H1 (cell line): ENCODE measurements around the gene PLB1. TPM values are rescaled to one million over a fixed set of nuclear protein-coding genes. Genes with fewer than 3 reads are reported as not detected.

Experiments
- CTCF ChIA-PET: fragments of 300-600 bp; sonication (Branson Sonifier 250); formaldehyde crosslinking; loops from one replicate; lab custom pipeline; 2021; ENCODE audit not compliant: partially characterized antibody; lab: Charles Lee
- POLR2A ChIA-PET: fragments of 300-600 bp; sonication (Branson Sonifier 250); formaldehyde crosslinking; loops from one replicate; lab custom pipeline; 2021; ENCODE audit warnings: inconsistent platforms; ENCODE audit not compliant: partially characterized antibody; lab: Charles Lee
- DNase-seq, 2 experiments: peaks; one replicate each; pipeline versions ENCODE4 v3.0.0 to v3.0.0-alpha.2; 2010 to 2022; ENCODE audit warnings: low spot score in 2 of 2, low read depth in 1 of 2, mixed read lengths in 1 of 2
- FAIRE-seq: peaks from 2 replicates; lab custom pipeline; 2011; peaks lifted over from hg19 to GRCh38; lab: Jason Lieb, UNC
- H2AFZ ChIP-seq: 2 replicates; pipeline ENCODE4 v1.8.1; 2012; ENCODE audit warnings: low read length, inconsistent platforms
- H2AK5ac ChIP-seq: 2 replicates; pipeline ENCODE4 v1.6.1; 2013; ENCODE audit warnings: low read depth, low read length
- H2BK120ac ChIP-seq: replicated peaks from 2 replicates; pipeline ENCODE3; 2013; ENCODE audit warnings: low read depth, low read length, inconsistent platforms
- H2BK12ac ChIP-seq: 2 replicates; pipeline ENCODE4 v1.6.1; 2013; ENCODE audit warnings: low read depth, low read length
- H2BK15ac ChIP-seq: 2 replicates; pipeline ENCODE4 v1.6.1; 2013; ENCODE audit warnings: low read length
- H2BK20ac ChIP-seq: 2 replicates; pipeline ENCODE4 v1.6.1; 2013; ENCODE audit warnings: low read length
- H2BK5ac ChIP-seq: 2 replicates; pipeline ENCODE4 v1.6.1; 2013; ENCODE audit warnings: low read depth, low read length
- H3K14ac ChIP-seq: 2 replicates; pipeline ENCODE4 v1.6.1; 2013; ENCODE audit warnings: inconsistent platforms; ENCODE audit not compliant: insufficient read length
- H3K18ac ChIP-seq: 2 replicates; pipeline ENCODE4 v1.6.1; 2013; ENCODE audit warnings: low read length; ENCODE audit errors: extremely low read depth
- H3K23ac ChIP-seq: 2 replicates; pipeline ENCODE4 v1.6.1; 2013; ENCODE audit warnings: inconsistent platforms; ENCODE audit not compliant: insufficient read length
- H3K23me2 ChIP-seq: 2 replicates; pipeline ENCODE4 v1.6.1; 2013; ENCODE audit warnings: low read depth, low read length
- H3K27ac ChIP-seq: 2 replicates; pipeline ENCODE4 v1.6.1; 2011; ENCODE audit warnings: low read depth, low read length, inconsistent platforms
- H3K27me3 ChIP-seq, 4 experiments: replicated peaks in 1 of 4; 1 replicate in 1 of 4; 2 replicates in 3 of 4; pipeline versions ENCODE4 v1.6.1 to v1.8.1; 2011 to 2013; ENCODE audit warnings: low read length in 3 of 4, mild to moderate bottlenecking in 3 of 4, inconsistent platforms in 2 of 4, mixed read lengths in 2 of 4, moderate library complexity in 1 of 4; ENCODE audit not compliant: control insufficient read depth in 3 of 4, insufficient read depth in 3 of 4; ENCODE audit errors: extremely low read depth in 1 of 4
- H3K36me3 ChIP-seq, 4 experiments: 2 replicates each; pipeline versions ENCODE4 v1.6.1 to v1.8.1; 2011 to 2013; ENCODE audit warnings: mild to moderate bottlenecking in 4 of 4, low read length in 3 of 4, moderate library complexity in 2 of 4, control low read depth in 1 of 4, inconsistent platforms in 1 of 4; ENCODE audit not compliant: insufficient read depth in 4 of 4, control insufficient read depth in 2 of 4
- H3K4ac ChIP-seq: replicated peaks from 2 replicates; pipeline ENCODE3; 2013; ENCODE audit warnings: low read length, low read depth, mixed read lengths, inconsistent platforms; ENCODE audit not compliant: insufficient read length
- H3K4me1 ChIP-seq, 4 experiments: replicated peaks in 1 of 4; 1 replicate in 1 of 4; 2 replicates in 3 of 4; pipeline versions ENCODE4 v1.6.1 to v1.8.1; 2011 to 2013; ENCODE audit warnings: low read length in 3 of 4, inconsistent platforms in 2 of 4, mixed read lengths in 1 of 4; ENCODE audit not compliant: insufficient read depth in 4 of 4, control insufficient read depth in 3 of 4
- H3K4me2 ChIP-seq, 2 experiments: 2 replicates each; pipeline versions ENCODE4 v1.6.1 to v1.8.1; 2011 to 2013; ENCODE audit warnings: low read depth in 2 of 2, low read length in 2 of 2, control low read depth in 1 of 2, inconsistent platforms in 1 of 2, mild to moderate bottlenecking in 1 of 2; ENCODE audit not compliant: insufficient read depth in 1 of 2
- H3K4me3 ChIP-seq, 4 experiments: fragments of 200-600, 300-600 bp in 1 of 4; sonication (generic), shearing (Covaris generic), sonication (Bioruptor Twin) in 1 of 4; 2 replicates each; pipeline versions ENCODE4 v1.5.1 to v1.8.1; 2011 to 2016; ENCODE audit warnings: low read length in 4 of 4, low read depth in 3 of 4, control low read depth in 2 of 4, inconsistent platforms in 2 of 4, mild to moderate bottlenecking in 2 of 4, mixed read lengths in 1 of 4, moderate library complexity in 1 of 4; ENCODE audit not compliant: insufficient read depth in 2 of 4; ENCODE audit errors: extremely low read depth in 1 of 4
- H3K56ac ChIP-seq: replicated peaks from 2 replicates; pipeline ENCODE3; 2013; ENCODE audit warnings: low read depth, mild to moderate bottlenecking, mixed read lengths, low read length, inconsistent platforms; ENCODE audit not compliant: insufficient read length
- H3K79me1 ChIP-seq: 2 replicates; pipeline ENCODE4 v1.6.1; 2013; ENCODE audit warnings: low read depth, low read length, control low read depth
- H3K79me2 ChIP-seq, 2 experiments: 2 replicates each; pipeline versions ENCODE4 v1.6.1 to v1.8.1; 2012 to 2013; ENCODE audit warnings: low read length in 2 of 2, mild to moderate bottlenecking in 2 of 2, inconsistent platforms in 1 of 2; ENCODE audit not compliant: insufficient read depth in 2 of 2, control insufficient read depth in 1 of 2
- H3K9ac ChIP-seq, 4 experiments: replicated peaks in 1 of 4; 1 replicate in 1 of 4; 2 replicates in 3 of 4; pipeline versions ENCODE4 v1.6.1 to v1.8.1; 2011 to 2013; ENCODE audit warnings: low read depth in 3 of 4, low read length in 3 of 4, control low read depth in 2 of 4, mild to moderate bottlenecking in 2 of 4, moderate library complexity in 2 of 4, inconsistent platforms in 1 of 4; ENCODE audit errors: extremely low read depth in 1 of 4
- H3K9me3 ChIP-seq, 2 experiments: 2 replicates each; pipeline versions ENCODE4 v1.6.1 to v1.8.1; 2012 to 2013; ENCODE audit warnings: mild to moderate bottlenecking in 2 of 2, moderate library complexity in 2 of 2, control low read depth in 1 of 2, inconsistent platforms in 1 of 2, low read depth in 1 of 2, low read length in 1 of 2, mixed read lengths in 1 of 2; ENCODE audit not compliant: insufficient read depth in 2 of 2
- H4K20me1 ChIP-seq, 2 experiments: replicated peaks in 1 of 2; 2 replicates each; pipeline versions ENCODE3 to v1.8.1; 2011 to 2013; ENCODE audit warnings: inconsistent platforms in 2 of 2, low read length in 2 of 2, mild to moderate bottlenecking in 1 of 2; ENCODE audit not compliant: insufficient read depth in 2 of 2, control insufficient read depth in 1 of 2
- H4K5ac ChIP-seq: 2 replicates; pipeline ENCODE4 v1.6.1; 2013; ENCODE audit warnings: low read length, low read depth, mixed read lengths, inconsistent platforms; ENCODE audit not compliant: insufficient read length
- H4K8ac ChIP-seq: 2 replicates; pipeline ENCODE4 v1.8.0; 2013; ENCODE audit warnings: mild to moderate bottlenecking, moderate library complexity, low read length, inconsistent platforms; ENCODE audit not compliant: insufficient read depth; ENCODE audit errors: extremely low read depth
- H4K91ac ChIP-seq: replicated peaks from 2 replicates; pipeline ENCODE3; 2013; ENCODE audit warnings: low read length, mixed read lengths, inconsistent platforms; ENCODE audit not compliant: insufficient read length
- BACH1 ChIP-seq: IDR thresholded peaks from 2 replicates; pipeline ENCODE4 v1.6.1; 2012; ENCODE audit warnings: low read length, improper control_type of control experiment
- JUND ChIP-seq: IDR thresholded peaks from 2 replicates; pipeline ENCODE4 v1.6.1; 2011; ENCODE audit warnings: mild to moderate bottlenecking, improper control_type of control experiment, low read length
- RAD21 ChIP-seq, 2 experiments: IDR thresholded peaks in 1 of 2; conservative IDR thresholded peaks in 1 of 2; 2 replicates each; pipeline ENCODE4 v1.6.1; 2011; ENCODE audit warnings: low read depth in 2 of 2, low read length in 2 of 2, improper control_type of control experiment in 1 of 2, inconsistent platforms in 1 of 2, mild to moderate bottlenecking in 1 of 2, moderate library complexity in 1 of 2
- SIN3A ChIP-seq, 2 experiments: IDR thresholded peaks in 1 of 2; conservative IDR thresholded peaks in 1 of 2; 2 replicates each; pipeline ENCODE4 v1.6.1; 2011 to 2012; ENCODE audit warnings: low read length in 2 of 2, improper control_type of control experiment in 1 of 2, low read depth in 1 of 2, mild to moderate bottlenecking in 1 of 2
- TBP ChIP-seq: IDR thresholded peaks from 2 replicates; pipeline ENCODE4 v1.6.1; 2011; ENCODE audit warnings: low read depth, low read length, improper control_type of control experiment
- WGBS, 2 experiments: shearing (Covaris generic) in 1 of 2; methylation state at CpG; one replicate each; pipeline versions ENCODE4 v1.1.6 to v1.1.7; 2013 to 2015; ENCODE audit warnings: low lambda C conversion rate in 2 of 2, mixed read lengths in 2 of 2, inconsistent platforms in 1 of 2, low coverage in 1 of 2, missing lambda C conversion rate in 1 of 2; ENCODE audit not compliant: insufficient replicate concordance in 2 of 2, insufficient coverage in 1 of 2, insufficient read length in 1 of 2; ENCODE audit errors: extremely low coverage in 1 of 2, missing lambda C conversion rate in 1 of 2; 5-methylcytosine and 5-hydroxymethylcytosine counted together
- polyA plus RNA-seq, 7 experiments: library from polyadenylated mRNA; depleted of rRNA in 3 of 7; stranded (reverse) in 5 of 7; unstranded in 2 of 7; fragments of >200 nt in 5 of 7; fragments of 200-250 nt in 2 of 7; gene quantifications; 1 replicate in 5 of 7; 2 replicates in 1 of 7; 4 replicates in 1 of 7; pipeline versions ENCODE4 v1.2.1 to v1.2.3, GENCODE V29; 2011 to 2013; ENCODE audit warnings: missing spikeins in 2 of 7, mixed read lengths in 2 of 7
- total RNA-seq: library from RNA; stranded (reverse); fragmentation: NEBNext Ultra II Directional; extraction: Animal tissue kit (Norgen Biotek cat#: 25700); gene quantifications from 2 replicates; pipeline ENCODE4 v1.2.1, GENCODE V29; 2021
- TF ChIP-seq, protein P1 (sequence below), 3 experiments: IDR thresholded peaks; 1 replicate in 2 of 3; 2 replicates in 1 of 3; pipeline versions ENCODE4 v1.5.1 to v1.6.1; 2011; ENCODE audit warnings: low read length in 3 of 3, mild to moderate bottlenecking in 3 of 3, inconsistent platforms in 2 of 3, low read depth in 1 of 3, moderate library complexity in 1 of 3; ENCODE audit not compliant: insufficient read depth in 1 of 3; ENCODE audit errors: control extremely low read depth in 1 of 3

Gene PLB1
- total and polyA plus RNA-seq, 2 of the 8 experiments (the other 6 are each of a cell fraction or from before 2014, with no cell fraction given), result 0.20 to 0.36 TPM

DNA sequence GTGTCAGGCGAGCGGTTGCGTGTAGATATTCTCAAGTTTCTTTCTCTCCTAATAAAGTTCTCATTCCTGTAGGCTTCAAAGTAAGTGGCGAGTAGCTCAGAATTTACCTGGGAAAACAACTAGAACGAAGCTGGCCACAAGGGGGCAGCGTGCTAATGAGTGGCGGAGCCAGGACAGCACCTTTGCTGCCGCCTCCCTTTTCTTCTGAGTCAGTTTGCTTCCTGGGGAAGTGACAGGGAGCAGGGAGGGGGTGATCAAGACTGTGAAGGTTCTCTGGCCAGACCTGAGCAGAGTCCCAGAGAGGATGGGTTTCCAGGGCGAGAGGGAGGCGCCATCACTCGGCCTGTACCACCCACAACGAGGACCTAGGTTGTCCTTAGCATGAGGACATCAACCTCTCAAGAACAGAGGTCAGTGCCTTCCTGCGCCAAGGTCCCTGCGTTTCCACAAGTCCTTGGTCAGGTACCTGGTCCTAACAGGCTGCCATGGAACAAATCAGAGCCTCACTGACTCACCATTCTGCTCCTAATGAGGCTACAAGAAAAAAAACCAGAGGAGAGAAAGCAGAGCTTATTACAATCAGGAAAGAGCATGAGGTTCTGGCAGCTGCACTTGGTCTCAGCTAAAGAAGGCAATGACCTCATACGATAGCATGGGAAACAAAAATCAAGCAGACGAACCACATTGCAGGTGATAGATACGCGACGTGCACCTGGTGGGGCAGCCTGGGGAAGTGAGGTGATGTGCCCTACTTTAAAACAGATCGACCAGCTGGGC lies 98.7 kb downstream of the PLB1 start:
- ChIA-PET CTCF (interaction anchor here (0.5 to 5.1 kb wide), 40 partner anchors 10 to 447 kb away, joined by 3 to 81 read pairs (median 5); partner anchors contain the start of gene PPP1CB), POLR2A (interaction anchor here (0.9 to 2.8 kb wide), 6 partner anchors 12 to 301 kb away, joined by 3 to 13 read pairs (median 4); partner anchors contain the start of gene PPP1CB)
- Histone ChIP-seq H2AK5ac (no peak overlapping the region), H3K27ac (no peak overlapping the region), H3K27me3 (no peaks in the 10 kb centered on the region), H3K4me1 (peaks cover 0 to 10% (median 3%) of the 10 kb centered on the region in 4 experiments; a peak in 5 of 7 replicates), H4K20me1 (no peaks in the 10 kb centered on the region), H3K79me2 (no peaks in the 10 kb centered on the region), H3K79me1 (no peaks in the 10 kb centered on the region), H3K14ac (no peak overlapping the region), H2BK15ac (peak overlapping the region; percentile 73; the same call in 1 of the 2 replicates), H3K4ac (no peak overlapping the region), H2BK12ac (peak overlapping the region; percentile 45; the same call in 1 of the 2 replicates), H3K9me3 (no peaks in the 10 kb centered on the region), H3K4me2 (peak overlapping the region in 1 of 2 experiments; percentile 47; a peak in 2 of 4 replicates), H4K91ac (no peak overlapping the region), H3K56ac (no peak overlapping the region), H3K18ac (no peak overlapping the region), H2BK20ac (no peak overlapping the region), H3K36me3 (no peaks in the 10 kb centered on the region), H2BK5ac (no peak overlapping the region), H2AFZ (peak overlapping the region; percentile 92), H4K8ac (no peak overlapping the region), H2BK120ac (no peak overlapping the region), H3K4me3 (no peak overlapping the region), H3K23ac (no peak overlapping the region), H4K5ac (no peak overlapping the region), H3K23me2 (no peaks in the 10 kb centered on the region), H3K9ac (no peak overlapping the region)
- WGBS, 2 experiments, result 46% methylated on average over 20 of the region's 20 CpGs; no CpG with 5 or more reads in 1 of the 2 experiments
- DNase-seq (peak; percentile 70 to 95), FAIRE-seq (no peak)
- TF ChIP-seq SIN3A (conservative IDR thresholded peaks at IDR 0.05 in 1 of 2, IDR thresholded peaks at IDR 0.05 in 1 of 2; ENCODE audit: low read depth in 1 of 2, low read length in 2 of 2) (peak in 1 of 2 experiments; percentile 66; a peak in 1 of 4 replicates), BACH1 (0 out of 2 replicates have a peak, but pooled peaks have one; percentile 16), JUND (peak; percentile 15; the same call in 1 of the 2 replicates), TBP (no peak), RAD21 (IDR thresholded peaks at IDR 0.05 in 1 of 2, conservative IDR thresholded peaks at IDR 0.05 in 1 of 2; ENCODE audit: low read depth in 2 of 2, low read length in 2 of 2) (peak; percentile 86 to 88)
- TF ChIP-seq, protein P1, sequence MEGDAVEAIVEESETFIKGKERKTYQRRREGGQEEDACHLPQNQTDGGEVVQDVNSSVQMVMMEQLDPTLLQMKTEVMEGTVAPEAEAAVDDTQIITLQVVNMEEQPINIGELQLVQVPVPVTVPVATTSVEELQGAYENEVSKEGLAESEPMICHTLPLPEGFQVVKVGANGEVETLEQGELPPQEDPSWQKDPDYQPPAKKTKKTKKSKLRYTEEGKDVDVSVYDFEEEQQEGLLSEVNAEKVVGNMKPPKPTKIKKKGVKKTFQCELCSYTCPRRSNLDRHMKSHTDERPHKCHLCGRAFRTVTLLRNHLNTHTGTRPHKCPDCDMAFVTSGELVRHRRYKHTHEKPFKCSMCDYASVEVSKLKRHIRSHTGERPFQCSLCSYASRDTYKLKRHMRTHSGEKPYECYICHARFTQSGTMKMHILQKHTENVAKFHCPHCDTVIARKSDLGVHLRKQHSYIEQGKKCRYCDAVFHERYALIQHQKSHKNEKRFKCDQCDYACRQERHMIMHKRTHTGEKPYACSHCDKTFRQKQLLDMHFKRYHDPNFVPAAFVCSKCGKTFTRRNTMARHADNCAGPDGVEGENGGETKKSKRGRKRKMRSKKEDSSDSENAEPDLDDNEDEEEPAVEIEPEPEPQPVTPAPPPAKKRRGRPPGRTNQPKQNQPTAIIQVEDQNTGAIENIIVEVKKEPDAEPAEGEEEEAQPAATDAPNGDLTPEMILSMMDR (IDR thresholded peaks at IDR 0.05; ENCODE audit: control extremely low read depth in 1 of 3, insufficient read depth in 1 of 3, low read depth in 1 of 3, low read length in 3 of 3), result peak; percentile 80 to 84 (median 83)
